H1 (cell line): ENCODE measurements around the gene RBM19. TPM values are rescaled to one million over a fixed set of nuclear protein-coding genes. Genes with fewer than 3 reads are reported as not detected.

Experiments
- CTCF ChIA-PET: fragments of 300-600 bp; sonication (Branson Sonifier 250); formaldehyde crosslinking; loops from one replicate; lab custom pipeline; 2021; ENCODE audit not compliant: partially characterized antibody; lab: Charles Lee
- POLR2A ChIA-PET: fragments of 300-600 bp; sonication (Branson Sonifier 250); formaldehyde crosslinking; loops from one replicate; lab custom pipeline; 2021; ENCODE audit warnings: inconsistent platforms; ENCODE audit not compliant: partially characterized antibody; lab: Charles Lee
- DNase-seq, 2 experiments: peaks; one replicate each; pipeline versions ENCODE4 v3.0.0 to v3.0.0-alpha.2; 2010 to 2022; ENCODE audit warnings: low spot score in 2 of 2, low read depth in 1 of 2, mixed read lengths in 1 of 2
- FAIRE-seq: peaks from 2 replicates; lab custom pipeline; 2011; peaks lifted over from hg19 to GRCh38; lab: Jason Lieb, UNC
- H2AFZ ChIP-seq: 2 replicates; pipeline ENCODE4 v1.8.1; 2012; ENCODE audit warnings: low read length, inconsistent platforms
- H2AK5ac ChIP-seq: 2 replicates; pipeline ENCODE4 v1.6.1; 2013; ENCODE audit warnings: low read depth, low read length
- H2BK120ac ChIP-seq: replicated peaks from 2 replicates; pipeline ENCODE3; 2013; ENCODE audit warnings: low read depth, low read length, inconsistent platforms
- H2BK12ac ChIP-seq: 2 replicates; pipeline ENCODE4 v1.6.1; 2013; ENCODE audit warnings: low read depth, low read length
- H2BK15ac ChIP-seq: 2 replicates; pipeline ENCODE4 v1.6.1; 2013; ENCODE audit warnings: low read length
- H2BK20ac ChIP-seq: 2 replicates; pipeline ENCODE4 v1.6.1; 2013; ENCODE audit warnings: low read length
- H2BK5ac ChIP-seq: 2 replicates; pipeline ENCODE4 v1.6.1; 2013; ENCODE audit warnings: low read depth, low read length
- H3K14ac ChIP-seq: 2 replicates; pipeline ENCODE4 v1.6.1; 2013; ENCODE audit warnings: inconsistent platforms; ENCODE audit not compliant: insufficient read length
- H3K18ac ChIP-seq: 2 replicates; pipeline ENCODE4 v1.6.1; 2013; ENCODE audit warnings: low read length; ENCODE audit errors: extremely low read depth
- H3K23ac ChIP-seq: 2 replicates; pipeline ENCODE4 v1.6.1; 2013; ENCODE audit warnings: inconsistent platforms; ENCODE audit not compliant: insufficient read length
- H3K23me2 ChIP-seq: 2 replicates; pipeline ENCODE4 v1.6.1; 2013; ENCODE audit warnings: low read depth, low read length
- H3K27ac ChIP-seq: 2 replicates; pipeline ENCODE4 v1.6.1; 2011; ENCODE audit warnings: low read depth, low read length, inconsistent platforms
- H3K27me3 ChIP-seq, 4 experiments: replicated peaks in 1 of 4; 1 replicate in 1 of 4; 2 replicates in 3 of 4; pipeline versions ENCODE4 v1.6.1 to v1.8.1; 2011 to 2013; ENCODE audit warnings: low read length in 3 of 4, mild to moderate bottlenecking in 3 of 4, inconsistent platforms in 2 of 4, mixed read lengths in 2 of 4, moderate library complexity in 1 of 4; ENCODE audit not compliant: control insufficient read depth in 3 of 4, insufficient read depth in 3 of 4; ENCODE audit errors: extremely low read depth in 1 of 4
- H3K36me3 ChIP-seq, 4 experiments: 2 replicates each; pipeline versions ENCODE4 v1.6.1 to v1.8.1; 2011 to 2013; ENCODE audit warnings: mild to moderate bottlenecking in 4 of 4, low read length in 3 of 4, moderate library complexity in 2 of 4, control low read depth in 1 of 4, inconsistent platforms in 1 of 4; ENCODE audit not compliant: insufficient read depth in 4 of 4, control insufficient read depth in 2 of 4
- H3K4ac ChIP-seq: replicated peaks from 2 replicates; pipeline ENCODE3; 2013; ENCODE audit warnings: low read length, low read depth, mixed read lengths, inconsistent platforms; ENCODE audit not compliant: insufficient read length
- H3K4me1 ChIP-seq, 4 experiments: replicated peaks in 1 of 4; 1 replicate in 1 of 4; 2 replicates in 3 of 4; pipeline versions ENCODE4 v1.6.1 to v1.8.1; 2011 to 2013; ENCODE audit warnings: low read length in 3 of 4, inconsistent platforms in 2 of 4, mixed read lengths in 1 of 4; ENCODE audit not compliant: insufficient read depth in 4 of 4, control insufficient read depth in 3 of 4
- H3K4me2 ChIP-seq, 2 experiments: 2 replicates each; pipeline versions ENCODE4 v1.6.1 to v1.8.1; 2011 to 2013; ENCODE audit warnings: low read depth in 2 of 2, low read length in 2 of 2, control low read depth in 1 of 2, inconsistent platforms in 1 of 2, mild to moderate bottlenecking in 1 of 2; ENCODE audit not compliant: insufficient read depth in 1 of 2
- H3K4me3 ChIP-seq, 4 experiments: fragments of 200-600, 300-600 bp in 1 of 4; sonication (generic), shearing (Covaris generic), sonication (Bioruptor Twin) in 1 of 4; 2 replicates each; pipeline versions ENCODE4 v1.5.1 to v1.8.1; 2011 to 2016; ENCODE audit warnings: low read length in 4 of 4, low read depth in 3 of 4, control low read depth in 2 of 4, inconsistent platforms in 2 of 4, mild to moderate bottlenecking in 2 of 4, mixed read lengths in 1 of 4, moderate library complexity in 1 of 4; ENCODE audit not compliant: insufficient read depth in 2 of 4; ENCODE audit errors: extremely low read depth in 1 of 4
- H3K56ac ChIP-seq: replicated peaks from 2 replicates; pipeline ENCODE3; 2013; ENCODE audit warnings: low read depth, mild to moderate bottlenecking, mixed read lengths, low read length, inconsistent platforms; ENCODE audit not compliant: insufficient read length
- H3K79me1 ChIP-seq: 2 replicates; pipeline ENCODE4 v1.6.1; 2013; ENCODE audit warnings: low read depth, low read length, control low read depth
- H3K79me2 ChIP-seq, 2 experiments: 2 replicates each; pipeline versions ENCODE4 v1.6.1 to v1.8.1; 2012 to 2013; ENCODE audit warnings: low read length in 2 of 2, mild to moderate bottlenecking in 2 of 2, inconsistent platforms in 1 of 2; ENCODE audit not compliant: insufficient read depth in 2 of 2, control insufficient read depth in 1 of 2
- H3K9ac ChIP-seq, 4 experiments: replicated peaks in 1 of 4; 1 replicate in 1 of 4; 2 replicates in 3 of 4; pipeline versions ENCODE4 v1.6.1 to v1.8.1; 2011 to 2013; ENCODE audit warnings: low read depth in 3 of 4, low read length in 3 of 4, control low read depth in 2 of 4, mild to moderate bottlenecking in 2 of 4, moderate library complexity in 2 of 4, inconsistent platforms in 1 of 4; ENCODE audit errors: extremely low read depth in 1 of 4
- H3K9me3 ChIP-seq, 2 experiments: 2 replicates each; pipeline versions ENCODE4 v1.6.1 to v1.8.1; 2012 to 2013; ENCODE audit warnings: mild to moderate bottlenecking in 2 of 2, moderate library complexity in 2 of 2, control low read depth in 1 of 2, inconsistent platforms in 1 of 2, low read depth in 1 of 2, low read length in 1 of 2, mixed read lengths in 1 of 2; ENCODE audit not compliant: insufficient read depth in 2 of 2
- H4K20me1 ChIP-seq, 2 experiments: replicated peaks in 1 of 2; 2 replicates each; pipeline versions ENCODE3 to v1.8.1; 2011 to 2013; ENCODE audit warnings: inconsistent platforms in 2 of 2, low read length in 2 of 2, mild to moderate bottlenecking in 1 of 2; ENCODE audit not compliant: insufficient read depth in 2 of 2, control insufficient read depth in 1 of 2
- H4K5ac ChIP-seq: 2 replicates; pipeline ENCODE4 v1.6.1; 2013; ENCODE audit warnings: low read length, low read depth, mixed read lengths, inconsistent platforms; ENCODE audit not compliant: insufficient read length
- H4K8ac ChIP-seq: 2 replicates; pipeline ENCODE4 v1.8.0; 2013; ENCODE audit warnings: mild to moderate bottlenecking, moderate library complexity, low read length, inconsistent platforms; ENCODE audit not compliant: insufficient read depth; ENCODE audit errors: extremely low read depth
- H4K91ac ChIP-seq: replicated peaks from 2 replicates; pipeline ENCODE3; 2013; ENCODE audit warnings: low read length, mixed read lengths, inconsistent platforms; ENCODE audit not compliant: insufficient read length
- CEBPB ChIP-seq: IDR thresholded peaks from 2 replicates; pipeline ENCODE4 v1.6.1; 2012; ENCODE audit warnings: low read depth, low read length
- CHD1 ChIP-seq: IDR thresholded peaks from 2 replicates; pipeline ENCODE4 v1.6.1; 2012; ENCODE audit warnings: low read depth, low read length, improper control_type of control experiment
- CHD2 ChIP-seq: IDR thresholded peaks from 2 replicates; pipeline ENCODE4 v1.6.1; 2012; ENCODE audit warnings: low read length, improper control_type of control experiment
- CREB1 ChIP-seq: IDR thresholded peaks from 2 replicates; pipeline ENCODE4 v1.6.1; 2012; ENCODE audit warnings: inconsistent platforms
- FOSL1 ChIP-seq: IDR thresholded peaks from 2 replicates; pipeline ENCODE4 v1.6.1; 2011; ENCODE audit warnings: mild to moderate bottlenecking, low read depth, low read length, moderate library complexity; ENCODE audit not compliant: insufficient read depth
- JUND ChIP-seq: IDR thresholded peaks from 2 replicates; pipeline ENCODE4 v1.6.1; 2011; ENCODE audit warnings: mild to moderate bottlenecking, improper control_type of control experiment, low read length
- POLR2A ChIP-seq, 2 experiments: IDR thresholded peaks; 1 replicate in 1 of 2; 2 replicates in 1 of 2; pipeline ENCODE4 v1.6.1; 2011; ENCODE audit warnings: low read depth in 2 of 2, low read length in 2 of 2, mild to moderate bottlenecking in 2 of 2; ENCODE audit errors: control extremely low read depth in 1 of 2
- POLR2AphosphoS5 ChIP-seq: IDR thresholded peaks from 2 replicates; pipeline ENCODE4 v1.6.1; 2011; ENCODE audit warnings: low read depth, low read length
- SAP30 ChIP-seq: fragments of 300-600 bp; sonication (generic); IDR thresholded peaks from 2 replicates; pipeline ENCODE4 v1.7.1; 2012; ENCODE audit warnings: low read length, moderate library complexity, mild to moderate bottlenecking, inconsistent platforms; ENCODE audit not compliant: insufficient read depth, insufficient replicate concordance
- SIN3A ChIP-seq, 2 experiments: IDR thresholded peaks in 1 of 2; conservative IDR thresholded peaks in 1 of 2; 2 replicates each; pipeline ENCODE4 v1.6.1; 2011 to 2012; ENCODE audit warnings: low read length in 2 of 2, improper control_type of control experiment in 1 of 2, low read depth in 1 of 2, mild to moderate bottlenecking in 1 of 2
- SP1 ChIP-seq: IDR thresholded peaks from 2 replicates; pipeline ENCODE4 v1.6.1; 2011; ENCODE audit warnings: low read depth, low read length
- TAF1 ChIP-seq: IDR thresholded peaks from 2 replicates; pipeline ENCODE4 v1.6.1; 2011; ENCODE audit warnings: mild to moderate bottlenecking, low read depth, low read length
- ZNF274 ChIP-seq: IDR thresholded peaks from 2 replicates; pipeline ENCODE4 v1.7.0; 2012; ENCODE audit warnings: low read length, borderline replicate concordance; ENCODE audit errors: extremely low read depth
- WGBS, 2 experiments: shearing (Covaris generic) in 1 of 2; methylation state at CpG; one replicate each; pipeline versions ENCODE4 v1.1.6 to v1.1.7; 2013 to 2015; ENCODE audit warnings: low lambda C conversion rate in 2 of 2, mixed read lengths in 2 of 2, inconsistent platforms in 1 of 2, low coverage in 1 of 2, missing lambda C conversion rate in 1 of 2; ENCODE audit not compliant: insufficient replicate concordance in 2 of 2, insufficient coverage in 1 of 2, insufficient read length in 1 of 2; ENCODE audit errors: extremely low coverage in 1 of 2, missing lambda C conversion rate in 1 of 2; 5-methylcytosine and 5-hydroxymethylcytosine counted together
- polyA plus RNA-seq, 7 experiments: library from polyadenylated mRNA; depleted of rRNA in 3 of 7; stranded (reverse) in 5 of 7; unstranded in 2 of 7; fragments of >200 nt in 5 of 7; fragments of 200-250 nt in 2 of 7; gene quantifications; 1 replicate in 5 of 7; 2 replicates in 1 of 7; 4 replicates in 1 of 7; pipeline versions ENCODE4 v1.2.1 to v1.2.3, GENCODE V29; 2011 to 2013; ENCODE audit warnings: missing spikeins in 2 of 7, mixed read lengths in 2 of 7
- total RNA-seq: library from RNA; stranded (reverse); fragmentation: NEBNext Ultra II Directional; extraction: Animal tissue kit (Norgen Biotek cat#: 25700); gene quantifications from 2 replicates; pipeline ENCODE4 v1.2.1, GENCODE V29; 2021
- TF ChIP-seq, protein P1 (sequence below): IDR thresholded peaks from 2 replicates; pipeline ENCODE4 v1.6.1; 2012; ENCODE audit warnings: low read length, inconsistent platforms

Gene RBM19
- total and polyA plus RNA-seq, 2 of the 8 experiments (the other 6 are each of a cell fraction or from before 2014, with no cell fraction given), result 23.4 to 61.9 TPM

- H3K4me2 ChIP-seq, result no peak overlapping the region
- no peaks in the 10 kb centered on the region for H3K79me1 ChIP-seq
- no peak overlapping the region for H3K18ac ChIP-seq
- no peak overlapping the region for H4K8ac ChIP-seq
- no peaks in the 10 kb centered on the region for H3K23me2 ChIP-seq
- 88% methylated on average over 7 of the region's 7 CpGs; no CpG with 5 or more reads in 1 of the 2 experiments for WGBS, 2 experiments
- no peak overlapping the region for H3K14ac ChIP-seq
- H3K56ac ChIP-seq, result no peak overlapping the region
- no peak overlapping the region for H2AFZ ChIP-seq
- no peak overlapping the region for H2BK12ac ChIP-seq
- ChIA-PET CTCF (interaction anchor here (0.9 to 1.3 kb wide), 2 partner anchors 13 to 29 kb away, joined by 3 to 5 read pairs; no protein-coding TSS in a partner anchor), POLR2A (no interaction called here)
- H3K4ac ChIP-seq, result no peak overlapping the region
- H3K4me3 ChIP-seq, result no peak overlapping the region
- FAIRE-seq, result no peak
- H4K5ac ChIP-seq, result no peak overlapping the region
- H3K9me3 ChIP-seq, result no peaks in the 10 kb centered on the region
- H3K27ac ChIP-seq, result no peak overlapping the region
- H3K4me1 ChIP-seq, result peaks cover 0 to 6% (median under 1%) of the 10 kb centered on the region in 4 experiments; a peak in 3 of 7 replicates
- H3K36me3 ChIP-seq, result no peaks in the 10 kb centered on the region
- H4K91ac ChIP-seq, result no peak overlapping the region
- no peak overlapping the region for H3K23ac ChIP-seq
- peak overlapping the region; percentile 99; the same call in 1 of the 2 replicates for H2BK15ac ChIP-seq
- H2AK5ac ChIP-seq, result no peak overlapping the region
- no peak overlapping the region for H2BK120ac ChIP-seq
- no peak for DNase-seq
- H3K27me3 ChIP-seq, result no peaks in the 10 kb centered on the region
- H2BK5ac ChIP-seq, result no peak overlapping the region; the same call in 1 of the 2 replicates
- H3K9ac ChIP-seq, result no peak overlapping the region
- no peaks in the 10 kb centered on the region for H4K20me1 ChIP-seq
- no peaks in the 10 kb centered on the region for H3K79me2 ChIP-seq
- H2BK20ac ChIP-seq, result no peak overlapping the region; the same call in 1 of the 2 replicates
- TF ChIP-seq, protein P1, sequence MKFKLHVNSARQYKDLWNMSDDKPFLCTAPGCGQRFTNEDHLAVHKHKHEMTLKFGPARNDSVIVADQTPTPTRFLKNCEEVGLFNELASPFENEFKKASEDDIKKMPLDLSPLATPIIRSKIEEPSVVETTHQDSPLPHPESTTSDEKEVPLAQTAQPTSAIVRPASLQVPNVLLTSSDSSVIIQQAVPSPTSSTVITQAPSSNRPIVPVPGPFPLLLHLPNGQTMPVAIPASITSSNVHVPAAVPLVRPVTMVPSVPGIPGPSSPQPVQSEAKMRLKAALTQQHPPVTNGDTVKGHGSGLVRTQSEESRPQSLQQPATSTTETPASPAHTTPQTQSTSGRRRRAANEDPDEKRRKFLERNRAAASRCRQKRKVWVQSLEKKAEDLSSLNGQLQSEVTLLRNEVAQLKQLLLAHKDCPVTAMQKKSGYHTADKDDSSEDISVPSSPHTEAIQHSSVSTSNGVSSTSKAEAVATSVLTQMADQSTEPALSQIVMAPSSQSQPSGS, result no peak
- TF ChIP-seq FOSL1 (no peak), SP1 (no peak), TAF1 (no peak), POLR2A (IDR thresholded peaks at IDR 0.05; ENCODE audit: control extremely low read depth in 1 of 2, low read depth in 2 of 2, low read length in 2 of 2) (no peak), ZNF274 (no peak), SAP30 (no peak), CREB1 (no peak), CHD2 (no peak), CHD1 (no peak), JUND (no peak), SIN3A (conservative IDR thresholded peaks at IDR 0.05 in 1 of 2, IDR thresholded peaks at IDR 0.05 in 1 of 2; ENCODE audit: low read depth in 1 of 2, low read length in 2 of 2) (no peak), POLR2AphosphoS5 (no peak), CEBPB (no peak)
These were observed 68.7 kb downstream of the RBM19 start for GRCh38 chr12:113897406-113897805.
